Measurements from ENCODE around the gene GRK6.
"Not testable (repeated sequence)": the region's sequence is repeated elsewhere in the genome, so short reads cannot be mapped to it uniquely, and the experiment has no call there.

The GRK6 gene

DNA sequence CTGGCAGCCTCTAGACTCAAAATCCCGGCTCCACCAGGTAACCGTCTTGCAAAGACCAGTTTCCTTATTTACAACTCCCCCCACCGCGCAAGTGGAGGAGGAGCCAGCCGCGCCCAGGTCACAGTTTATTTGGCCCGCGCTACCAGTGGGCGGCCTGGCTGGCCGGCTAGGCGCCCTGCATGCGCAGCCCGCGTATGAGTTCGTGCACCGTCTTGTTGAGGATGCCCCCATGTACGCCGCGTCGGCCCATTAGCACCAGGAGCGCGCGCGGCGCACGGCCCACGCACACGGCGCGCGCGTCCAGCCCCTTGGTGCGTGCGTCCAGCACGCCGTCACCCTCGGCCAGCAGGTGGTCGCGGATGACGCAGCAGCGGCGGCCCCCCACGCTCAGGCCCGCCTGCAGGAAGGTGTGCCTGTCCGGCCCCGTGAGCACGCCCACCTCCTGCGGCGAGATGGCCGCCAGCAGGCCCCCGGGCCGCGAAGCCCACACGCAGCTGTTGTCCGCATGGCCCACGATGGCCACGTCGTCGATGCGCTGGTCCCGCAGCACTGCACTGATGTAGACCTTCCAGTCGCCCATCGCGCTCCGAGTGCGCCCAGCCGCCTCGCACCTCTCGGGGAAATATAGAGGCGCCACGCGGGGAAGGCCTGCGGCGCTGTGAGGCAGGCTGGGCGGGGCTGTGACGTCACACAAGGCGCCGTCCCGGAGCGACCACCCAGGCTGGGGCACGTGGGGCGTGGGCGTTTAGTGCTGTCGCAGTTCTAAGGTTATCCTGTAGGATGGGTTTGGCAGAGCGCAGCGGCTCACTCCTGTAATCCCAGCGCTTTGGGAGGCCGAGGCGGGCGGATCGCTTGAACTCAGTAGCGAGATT is 26.2 kb upstream of the GRK6 start, which contains the start of gene PFN3:
PFN3 (minus strand) TSS at position 665 of the 872 bp plus-strand sequence; CDS start at position 580, 85 bp downstream.
- DNase-seq: no peak

DNA sequence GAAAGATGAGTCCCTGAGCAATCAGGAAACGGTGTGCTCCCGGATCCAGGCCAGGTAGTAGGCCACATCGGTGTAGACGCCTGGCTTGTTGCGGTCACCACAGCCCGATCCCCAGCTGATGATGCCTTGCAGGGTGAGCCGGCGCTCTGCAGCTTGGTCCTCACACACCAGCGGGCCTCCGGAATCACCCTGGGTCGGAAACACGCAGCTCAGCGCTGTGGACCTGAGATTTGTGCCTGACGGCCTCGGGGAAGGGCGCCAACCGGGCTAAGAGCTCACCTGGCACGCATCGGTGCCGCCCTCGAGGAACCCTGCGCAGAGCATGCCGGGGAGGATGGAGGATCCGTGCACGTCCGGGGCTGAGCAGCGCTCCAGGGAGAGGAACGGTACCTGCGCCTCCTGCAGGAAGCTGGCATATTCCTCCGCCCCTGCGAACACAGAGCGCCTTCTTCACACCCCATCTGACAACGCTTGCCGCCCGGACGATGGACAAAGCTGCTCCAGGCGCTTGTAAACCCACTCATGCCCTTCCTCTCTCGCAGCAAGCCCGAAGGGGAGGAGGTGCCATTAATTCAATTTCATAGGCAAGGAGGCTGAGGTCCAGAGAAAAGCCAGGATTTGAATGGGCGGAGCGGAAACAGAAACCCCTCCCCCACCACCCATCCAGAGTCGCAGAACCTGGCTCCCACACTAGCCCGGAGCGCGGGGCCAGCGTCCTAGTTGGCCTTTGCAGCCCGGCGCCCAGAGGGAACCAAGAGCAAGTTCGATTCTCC is 24.0 kb upstream of the GRK6 start:
- peak in 1 of 2 donors; percentile 6 for DNase-seq

DNA sequence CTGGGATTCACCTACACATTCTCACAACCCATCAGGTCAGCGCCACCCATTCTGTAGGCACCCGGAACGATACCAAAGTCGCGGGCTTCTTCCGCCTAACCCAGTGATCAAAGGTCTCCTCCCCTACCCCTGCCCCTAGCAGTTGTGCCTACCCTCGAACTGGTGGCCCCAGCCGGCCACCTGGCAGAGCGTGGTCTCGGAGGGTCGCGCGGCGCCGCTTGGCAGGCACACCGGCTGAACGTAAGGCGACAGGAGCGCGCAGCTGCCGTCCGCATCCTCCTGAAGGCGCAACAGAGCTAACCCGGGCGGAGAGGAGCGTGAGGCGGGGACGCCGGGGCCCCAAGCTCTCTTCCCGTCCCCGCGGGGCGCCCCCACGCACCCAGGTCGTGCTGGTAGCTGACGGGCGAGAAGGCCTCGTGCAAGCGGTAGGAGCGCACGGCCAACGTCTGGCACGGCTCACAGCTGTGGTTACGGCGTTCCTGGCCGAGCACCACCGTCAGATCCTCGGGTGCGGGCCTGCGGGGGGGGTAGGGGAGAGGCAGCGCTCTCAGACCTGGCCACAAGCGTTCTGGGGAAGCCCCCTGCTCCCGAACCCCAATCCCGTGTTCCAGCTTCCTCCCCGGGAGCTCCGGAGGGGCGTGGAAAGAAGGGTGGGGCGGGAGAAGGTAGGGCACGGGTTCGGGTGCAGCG is 23.2 kb upstream of the GRK6 start:
- DNase-seq: no peak

DNA sequence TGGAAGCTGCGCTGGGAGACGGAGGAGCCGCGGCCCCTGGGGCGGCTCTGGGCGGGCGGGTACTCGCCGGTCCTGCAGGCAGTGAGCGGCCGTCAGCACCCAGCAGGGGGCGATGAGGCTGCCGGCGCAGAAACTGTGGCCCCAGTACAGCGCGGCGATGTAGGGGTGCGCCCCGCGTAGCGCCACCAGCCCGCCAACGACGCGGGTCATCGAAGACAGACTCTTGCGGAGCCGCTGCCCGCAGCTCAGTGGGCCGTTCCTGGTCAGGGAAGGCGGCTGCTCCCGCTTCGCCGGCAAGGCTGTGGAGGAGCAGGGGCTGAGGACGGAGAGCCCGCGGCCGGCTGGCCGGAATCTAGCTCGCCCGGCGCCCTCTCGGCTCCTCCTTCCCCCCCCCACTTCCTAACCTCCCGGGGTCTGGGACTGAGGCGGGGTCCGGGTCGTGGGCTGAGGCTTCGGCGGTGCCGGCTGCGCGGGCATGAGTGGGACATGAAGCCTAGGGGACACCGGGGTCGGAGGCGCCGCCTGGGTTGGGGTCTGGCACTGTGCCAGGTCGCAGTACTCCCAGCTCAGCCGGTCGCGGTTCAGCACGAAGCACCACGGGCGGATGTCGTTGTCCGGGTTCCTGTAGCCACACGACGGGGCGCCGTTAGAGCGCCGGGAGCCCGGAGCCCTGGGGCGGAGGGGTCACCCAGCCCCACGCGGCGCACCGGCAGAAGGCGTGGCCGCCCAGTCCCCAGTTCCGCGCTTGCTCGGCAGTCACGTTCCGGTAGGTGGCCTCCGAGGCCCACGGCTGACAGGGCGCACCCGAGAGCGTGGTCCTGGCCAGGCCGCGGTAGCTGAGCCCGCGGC is 22.5 kb upstream of the GRK6 start:
- peak; percentile 60 to 88 for DNase-seq

DNA sequence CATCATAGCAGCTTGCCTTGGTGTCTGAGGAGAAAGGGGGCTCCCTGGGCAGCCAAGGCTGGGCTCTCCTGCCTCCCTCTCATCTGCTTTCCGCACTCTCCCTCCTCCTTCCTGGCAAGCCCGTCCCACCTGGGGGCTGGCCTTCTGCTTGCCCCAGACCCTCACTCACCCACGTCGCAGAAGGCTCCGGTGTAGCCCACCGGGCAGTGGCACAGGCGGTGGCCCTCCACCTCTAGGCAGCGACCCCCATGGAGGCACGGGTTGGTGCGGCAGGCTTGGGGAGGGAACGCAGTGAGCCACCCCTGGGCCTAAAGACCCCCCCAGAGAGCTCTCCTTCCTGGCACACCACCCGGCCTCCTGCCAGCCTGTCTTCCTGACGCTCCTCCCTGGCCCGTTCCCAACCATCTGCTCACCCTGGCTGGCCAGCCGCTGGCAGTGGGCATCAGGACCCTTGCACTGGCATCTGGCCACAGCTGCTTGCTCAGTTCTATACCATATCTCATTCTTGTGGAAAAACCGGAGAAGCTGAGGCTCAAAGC is 21.8 kb upstream of the GRK6 start:
- DNase-seq: no peak

DNA sequence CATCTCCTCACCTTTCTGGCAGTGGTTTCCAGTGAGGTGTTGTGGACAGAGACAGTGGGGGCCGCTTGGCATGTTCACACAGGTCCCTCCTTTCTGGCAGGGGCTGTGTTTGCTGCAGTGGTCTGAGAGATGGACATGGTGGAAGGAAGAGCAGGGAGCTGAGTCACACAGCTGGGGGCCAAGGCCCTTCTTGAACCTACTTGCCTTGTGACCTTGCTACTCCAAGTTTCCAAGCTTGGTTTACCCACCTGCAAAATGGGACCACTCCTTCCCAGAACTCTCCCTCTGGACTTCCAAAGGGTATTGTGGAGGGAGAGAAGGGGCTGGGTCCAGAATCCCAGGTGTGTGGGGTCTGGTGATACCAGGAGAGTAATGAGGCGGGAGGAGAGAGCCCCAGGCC is 21.2 kb upstream of the GRK6 start:
- DNase-seq: no peak

DNA sequence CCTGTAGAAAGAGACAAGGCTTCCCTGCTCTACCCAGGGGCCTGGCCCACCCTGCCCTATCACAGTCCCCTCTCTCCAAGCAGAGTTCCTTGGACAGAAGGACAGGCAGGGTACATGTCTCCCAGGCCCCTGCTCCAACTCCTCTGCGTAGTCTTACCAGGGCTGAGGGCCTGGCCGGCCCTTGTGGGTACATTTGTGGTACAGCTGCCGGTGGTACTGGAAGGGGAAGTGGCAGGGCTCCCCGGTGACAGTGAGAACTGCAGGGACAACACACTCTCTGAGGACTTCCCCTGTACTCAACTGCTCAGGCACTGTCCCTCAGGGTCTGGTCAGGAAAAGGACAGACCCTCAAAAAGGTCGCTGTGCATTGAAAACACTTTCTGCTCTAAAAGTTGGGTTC is 20.7 kb upstream of the GRK6 start:
- peak; percentile 27 to 62 for DNase-seq

DNA sequence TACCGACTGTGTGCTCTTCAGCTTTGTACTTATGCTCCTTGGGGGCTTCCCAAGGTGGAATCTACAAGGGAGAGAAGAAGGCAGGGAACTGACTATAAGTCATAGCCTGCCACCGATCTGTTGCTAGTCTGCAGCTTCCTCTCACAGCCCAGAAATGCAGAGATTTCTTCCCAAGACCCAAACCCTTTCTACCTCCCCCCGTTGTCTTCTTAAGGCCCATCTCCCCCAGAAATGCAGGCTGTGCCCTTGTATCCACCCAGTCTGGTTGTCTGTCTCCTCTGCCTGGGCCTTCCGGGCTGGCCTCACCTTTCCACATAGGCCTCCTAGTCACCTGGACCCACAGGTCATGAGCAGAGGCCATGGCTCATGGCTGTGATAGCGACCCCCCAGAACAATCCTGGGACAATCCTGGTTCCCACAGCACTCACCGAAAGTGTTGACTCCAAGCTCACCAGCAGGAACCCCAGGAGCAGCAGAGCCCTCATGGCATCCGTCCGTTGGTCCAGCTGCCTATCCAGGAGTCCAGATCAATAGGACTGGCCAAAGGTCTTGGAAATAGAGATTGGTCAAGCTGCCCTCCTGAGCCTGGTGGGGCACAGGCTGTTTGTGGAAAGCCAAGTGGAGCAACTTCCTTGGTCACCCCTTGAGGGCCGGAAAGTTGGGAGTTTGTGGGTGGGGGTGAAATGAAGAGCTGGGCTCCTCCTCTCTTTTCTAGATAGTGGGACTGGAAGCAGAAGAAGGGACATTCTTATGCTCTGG is 17.3 kb upstream of the GRK6 start, which contains the start of gene F12:
F12 (minus strand) TSS at position 522 of the 759 bp plus-strand sequence; CDS start at position 485, 37 bp downstream.
- no peak for DNase-seq

DNA sequence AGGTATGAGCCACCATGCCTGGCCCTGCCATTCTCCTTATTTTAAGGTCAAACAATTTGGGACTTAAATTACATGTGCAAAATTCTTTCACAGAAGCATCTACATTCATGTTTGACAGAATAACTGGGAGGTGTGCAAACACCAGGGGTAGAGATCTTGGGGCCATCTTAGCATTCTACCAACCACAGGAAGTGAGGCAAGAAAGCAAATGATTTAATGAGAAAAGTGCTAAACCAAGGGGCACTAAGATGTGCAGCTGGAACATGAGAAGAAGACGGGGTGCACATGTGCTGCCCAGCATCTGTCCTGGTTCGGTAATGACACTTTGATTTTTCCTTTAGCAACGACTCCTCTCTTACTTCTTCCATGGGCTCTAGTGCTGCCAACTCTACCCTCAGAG is 15.9 kb upstream of the GRK6 start:
- DNase-seq: no peak

DNA sequence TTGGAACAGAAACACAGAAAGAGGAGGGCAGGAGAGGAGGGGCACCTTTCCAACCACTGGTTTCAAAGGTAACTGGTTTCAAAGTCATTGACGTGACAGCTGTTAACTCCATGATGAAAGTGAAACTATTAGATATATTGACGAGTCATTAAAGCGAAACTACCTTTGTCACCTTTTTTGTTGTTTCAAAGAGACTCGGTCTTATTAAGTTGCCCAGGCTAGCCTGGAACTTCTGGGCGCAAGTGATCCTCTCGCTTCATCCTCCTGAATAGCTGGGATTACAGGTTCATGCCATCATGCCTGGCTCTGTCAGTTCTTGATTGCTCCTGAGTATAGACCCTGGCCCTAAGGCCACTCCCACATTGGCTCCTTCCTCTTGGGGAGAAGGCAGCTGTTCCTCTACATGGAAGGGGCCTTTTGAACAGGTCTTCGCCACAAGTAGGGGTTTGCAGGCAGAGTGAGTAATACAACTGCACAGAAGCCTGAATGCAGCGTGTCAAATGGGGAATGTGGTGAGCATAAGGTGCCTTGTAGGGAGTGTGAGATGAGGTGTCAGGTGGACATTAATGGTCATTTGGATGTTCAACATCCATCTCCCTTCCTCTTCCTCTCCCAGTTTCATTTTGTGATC is 13.8 kb upstream of the GRK6 start:
- DNase-seq: peak in 1 of 2 donors; percentile 12

DNA sequence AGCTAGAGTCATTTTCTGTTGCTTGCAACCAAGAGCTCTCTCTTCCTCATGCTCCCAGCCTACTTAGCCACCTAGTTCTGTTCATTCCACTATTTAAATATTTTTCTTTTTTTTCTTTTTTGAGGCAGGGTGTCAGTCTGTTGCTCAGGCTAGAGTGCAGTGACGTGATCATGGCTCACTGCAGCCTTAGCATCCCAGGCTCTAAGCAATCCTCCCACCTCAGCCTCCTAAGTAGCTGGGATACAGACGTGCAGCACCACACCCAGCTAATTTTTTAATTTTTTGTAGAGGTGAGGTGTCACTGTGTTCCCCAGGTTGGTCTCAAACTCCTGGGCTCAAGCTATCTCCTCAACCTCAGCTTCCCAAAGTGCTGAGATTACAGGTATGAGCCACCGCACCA is 12.0 kb upstream of the GRK6 start:
- DNase-seq: no peak

DNA sequence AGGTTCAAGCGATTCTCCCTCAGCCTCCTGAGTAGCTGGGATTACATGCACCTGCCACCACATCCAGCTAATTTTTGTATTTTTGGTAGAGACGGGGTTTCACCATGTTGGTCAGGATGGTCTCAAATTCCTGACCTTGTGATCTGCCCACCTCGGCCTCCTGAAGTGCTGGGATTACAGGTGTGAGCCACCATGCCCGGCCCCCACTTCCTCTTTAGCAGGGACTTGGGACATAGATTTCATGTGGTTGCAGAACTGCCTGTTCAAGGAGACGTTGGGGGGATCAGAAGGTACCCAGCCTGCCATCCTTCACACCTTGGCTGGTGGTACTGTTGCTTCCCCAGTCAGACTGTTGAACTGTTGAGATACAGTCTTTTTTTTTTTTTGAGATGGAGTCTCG is 9.4 kb upstream of the GRK6 start:
- DNase-seq: not testable (repeated sequence)

DNA sequence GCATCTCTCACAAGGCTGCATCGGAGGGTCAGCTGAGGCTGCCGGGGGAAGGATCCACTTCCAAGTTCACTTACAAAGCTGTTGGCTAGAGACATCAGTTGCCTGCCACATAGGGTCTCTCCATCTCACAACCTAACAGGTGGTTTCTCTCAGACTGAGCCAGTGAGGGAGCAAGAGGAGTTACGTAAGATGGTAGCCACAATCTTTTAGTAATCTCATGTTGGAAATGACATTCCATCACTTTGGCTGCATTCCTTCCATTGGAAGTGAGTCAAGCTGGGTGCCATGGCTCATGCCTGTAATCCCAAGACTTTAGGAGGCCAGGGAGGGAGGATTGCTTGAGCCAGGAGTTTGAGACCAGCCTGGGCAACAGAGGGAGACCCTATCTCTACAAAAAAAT is 7.4 kb upstream of the GRK6 start:
- DNase-seq: no peak

DNA sequence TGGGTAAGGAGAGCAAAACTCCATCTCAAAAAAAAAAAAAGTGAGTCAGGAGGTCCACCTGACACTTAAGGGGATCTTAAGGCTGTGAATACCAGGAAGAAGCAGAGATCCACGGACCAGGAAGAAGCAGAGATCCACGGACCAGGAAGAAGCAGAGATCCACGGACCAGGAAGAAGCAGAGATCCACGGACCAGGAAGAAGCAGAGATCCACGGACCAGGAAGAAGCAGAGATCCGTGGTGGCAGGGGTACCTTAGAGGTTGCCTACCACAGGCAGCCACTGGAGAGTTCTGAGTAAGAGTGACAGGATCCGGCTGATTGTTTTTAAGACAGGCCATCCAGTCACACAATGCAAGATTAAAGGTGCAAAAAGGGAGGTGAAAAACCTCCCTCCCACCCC is 6.0 kb upstream of the GRK6 start:
- DNase-seq: not testable (repeated sequence)

DNA sequence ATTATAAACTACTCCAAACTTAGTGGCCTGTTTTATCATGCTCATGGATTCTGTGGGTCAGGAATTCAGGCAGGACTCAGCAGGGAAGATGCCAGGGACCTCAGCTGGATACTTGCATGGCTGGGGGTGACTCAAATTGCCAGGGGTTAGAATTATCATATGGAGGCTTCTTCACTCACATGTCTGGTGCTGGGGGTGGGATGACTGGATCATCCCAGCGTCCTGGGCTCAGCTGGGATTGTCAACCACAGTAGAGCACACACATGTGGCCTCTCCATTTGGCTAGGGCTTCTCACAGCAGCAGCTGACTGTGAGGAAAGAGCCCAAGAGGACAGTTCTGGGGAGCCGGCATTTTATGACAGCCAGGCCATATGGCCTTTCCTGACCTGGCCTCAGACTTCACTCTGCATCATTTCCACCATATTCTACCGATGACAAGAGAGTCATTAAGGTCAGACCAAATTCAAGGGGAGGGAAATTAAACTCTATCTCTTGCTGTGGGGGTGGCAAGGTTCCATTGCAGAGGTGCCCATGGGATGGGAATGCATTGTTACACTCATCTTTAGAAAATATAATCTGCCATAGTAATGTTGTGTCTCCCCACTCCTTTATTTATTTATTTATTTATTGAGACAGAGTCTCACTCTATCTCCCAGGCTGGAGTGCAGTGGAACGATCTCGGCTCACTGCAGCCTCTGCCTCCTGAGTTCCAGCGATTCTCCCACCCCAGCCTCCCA is 5.2 kb upstream of the GRK6 start:
- DNase-seq: no peak

DNA sequence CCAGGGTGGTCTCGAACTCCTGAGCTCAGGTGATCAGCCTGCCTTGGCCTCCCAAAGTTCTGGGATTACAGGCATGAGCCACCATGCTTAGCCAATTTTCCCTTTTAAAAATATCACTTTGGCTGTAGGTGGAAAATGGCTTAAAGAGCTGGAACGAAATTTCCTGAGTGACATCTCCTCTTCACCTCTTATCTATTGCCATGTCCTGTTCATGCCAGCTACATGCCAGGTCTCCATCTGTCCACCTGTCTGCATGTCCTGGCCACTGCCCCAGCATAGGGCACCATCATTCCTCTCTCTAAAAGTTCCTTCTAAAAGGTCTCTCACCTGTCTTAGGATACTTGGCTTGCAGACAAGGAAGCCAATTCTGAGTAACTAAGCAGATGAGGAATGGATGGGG is 2.8 kb upstream of the GRK6 start:
- no peak for DNase-seq

DNA sequence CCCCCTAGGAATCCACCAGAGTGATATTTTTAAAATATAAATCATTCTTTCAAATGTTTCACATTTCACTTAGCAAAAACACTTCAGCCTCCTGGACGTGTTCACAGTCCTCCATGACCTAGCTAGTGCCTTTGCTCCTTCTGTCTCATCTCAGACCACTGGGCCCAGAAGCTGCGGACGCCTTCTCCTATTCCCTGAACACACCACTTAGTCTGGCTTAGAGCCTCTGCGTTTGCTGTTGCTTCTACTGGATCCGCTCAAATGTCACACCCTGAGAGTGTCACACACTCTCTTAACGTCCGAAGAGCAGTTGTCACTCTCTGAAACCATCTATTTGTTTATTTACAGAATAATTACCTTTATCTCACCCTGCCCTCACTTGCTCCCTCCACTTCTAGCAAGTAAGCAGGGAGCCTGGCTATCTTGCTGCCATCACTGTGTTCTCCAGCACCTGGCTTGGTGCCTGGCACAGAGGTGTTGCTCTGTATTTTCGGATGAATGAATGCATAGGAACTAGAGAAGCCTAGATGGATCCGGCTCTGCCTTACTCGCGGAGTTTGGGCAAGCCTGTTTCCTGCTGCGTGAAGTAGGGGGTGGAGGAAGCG is 1.2 kb upstream of the GRK6 start:
- no peak for DNase-seq

DNA sequence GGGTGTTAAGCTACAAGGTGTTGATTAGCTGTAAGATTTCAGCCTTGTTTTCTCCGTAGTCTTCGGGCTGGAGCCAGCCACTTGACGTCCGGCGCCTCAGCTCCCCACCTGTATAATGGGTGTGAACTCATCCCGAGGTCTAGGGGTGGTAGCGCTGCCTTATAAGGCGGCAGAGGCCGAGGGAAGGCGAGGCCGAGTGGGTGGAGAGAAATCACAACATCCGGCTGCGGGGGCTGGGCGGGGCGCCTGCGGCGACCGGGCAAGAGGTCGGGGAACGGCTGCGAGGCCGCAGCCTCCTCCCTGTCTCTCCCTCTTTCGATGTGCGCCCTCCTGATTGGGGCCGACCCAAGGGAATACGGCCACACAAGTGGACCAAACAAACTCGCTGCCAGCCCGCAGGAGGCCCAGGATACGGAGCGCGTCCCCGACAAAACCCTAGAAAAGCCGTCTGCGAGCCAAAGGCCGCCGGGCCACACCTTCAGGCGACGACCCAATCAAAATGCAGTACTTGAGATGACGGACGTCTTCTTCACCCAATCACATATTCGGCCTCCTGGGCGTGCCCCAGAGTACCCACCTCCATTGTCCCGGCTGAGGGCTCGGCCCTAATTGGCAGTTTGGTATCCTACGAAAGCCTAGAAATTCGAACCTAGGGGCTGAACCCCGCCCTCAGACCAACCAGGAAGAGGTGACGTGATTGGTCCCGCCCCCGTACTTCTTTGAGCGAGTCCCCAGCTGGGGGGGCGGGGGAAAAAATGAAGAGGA is 493 bp upstream of the GRK6 start:
- peak; percentile 98 to 100 for DNase-seq

Measured in bone marrow (tissue), 2 donors.